ENCODE measurements around the gene SPATA13.

DNA sequence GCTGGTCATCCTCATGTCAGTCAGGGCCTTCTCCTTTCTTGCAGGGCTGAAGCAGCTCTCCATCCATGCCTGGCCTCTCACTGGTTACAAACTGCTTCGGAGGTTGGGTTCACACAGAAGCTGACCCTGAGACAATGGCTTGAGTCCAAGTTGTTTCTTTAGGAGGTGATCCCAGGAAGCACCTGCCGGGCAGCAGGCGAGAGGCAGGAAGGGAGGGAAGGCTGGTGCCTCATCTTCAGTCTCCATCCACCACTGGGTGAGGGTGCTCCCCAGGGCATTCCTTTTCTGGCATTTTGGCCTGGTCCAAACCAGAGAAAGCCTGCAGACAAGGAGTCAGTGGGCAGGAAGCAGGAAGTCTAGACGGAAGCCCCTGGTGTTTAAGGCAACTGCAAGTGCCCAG lies 17.6 kb upstream of the SPATA13 start:
- TF ChIP-seq CTCF (IDR thresholded peaks at IDR 0.05; ENCODE audit: borderline replicate concordance, extremely low read depth, low read length, poor library complexity, severe bottlenecking) (no peak), EZH2 (IDR thresholded peaks at IDR 0.05; ENCODE audit: borderline replicate concordance, low read depth, low read length, severe bottlenecking) (no peak)

All from DND-41 (cell line).